ENCODE results near the gene HOXB4. TPM values are rescaled to one million over a fixed set of nuclear protein-coding genes. Genes with fewer than 3 reads are reported as not detected.

The HOXB4 gene
- total RNA-seq, 1 experiment from 2014 or later: 0.22 TPM

DNA sequence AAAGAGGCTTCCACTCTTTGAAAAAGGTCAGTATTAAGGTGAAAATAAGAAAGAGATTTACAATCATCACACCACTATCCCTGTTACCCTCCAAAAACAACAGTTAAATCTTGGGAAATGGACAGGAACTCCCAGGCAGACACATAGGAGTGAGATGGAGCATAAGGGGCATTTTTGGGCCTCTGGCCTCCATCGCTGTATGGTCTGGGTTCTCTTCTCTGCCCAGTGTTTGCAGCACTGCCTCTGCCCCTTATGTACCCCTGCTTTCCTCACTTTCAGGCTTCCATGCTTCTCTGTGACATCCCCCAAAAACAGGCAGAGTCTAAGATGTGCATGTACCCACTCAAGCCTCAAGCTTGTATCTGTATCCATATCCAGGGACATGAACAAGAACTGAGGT is 32.6 kb downstream of the HOXB4 start:
- POLR2A ChIA-PET (ENCODE audit: unreplicated experiment): no interaction called here
- Histone ChIP-seq H3K27me3 (ENCODE audit: low read length) (no peaks in the 10 kb centered on the region), H2AFZ (ENCODE audit: low read length) (no peak overlapping the region)

DNA sequence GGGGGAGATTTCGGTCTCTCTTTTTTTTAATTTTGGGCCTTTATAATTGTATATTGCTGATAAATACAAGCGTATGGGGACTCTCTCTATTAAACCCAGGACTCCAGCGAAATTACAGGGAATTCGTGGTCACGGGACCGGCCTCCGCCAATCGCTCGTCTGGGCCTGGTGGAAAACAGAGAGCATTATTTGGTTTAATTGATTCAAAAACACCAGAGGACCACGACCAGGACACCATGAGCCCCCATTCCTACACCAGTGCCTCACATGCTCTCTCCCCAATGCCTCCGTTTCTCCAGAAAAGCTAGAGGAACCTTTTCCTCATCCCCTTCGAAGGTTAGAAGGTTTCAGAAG is 33.2 kb downstream of the HOXB4 start, which contains the start of gene HOXB2:
Gene HOXB2 (minus strand): TSS at position 88 of the 354 bp plus-strand sequence. CDS start 198 bp downstream, outside the sequence.
- intact Hi-C loops (cut with micrococcal nuclease): no loop called here
- no peak within 1 kb of the TSS for H3K9ac ChIP-seq (ENCODE audit: low read length)
- no peak within 1 kb of the TSS for H3K27ac ChIP-seq (ENCODE audit: low read length)
- no peaks in the 10 kb centered on the region for H4K20me1 ChIP-seq (ENCODE audit: low read length)
- H3K4me3 ChIP-seq (ENCODE audit: low read length): peak within 1 kb of the TSS; percentile 63; the same call in 1 of the 2 replicates
- no peaks in the 10 kb centered on the region for H3K4me1 ChIP-seq (ENCODE audit: insufficient read depth, low read length)
- TF ChIP-seq EZH2phosphoT487 (IDR thresholded peaks at IDR 0.05; ENCODE audit: borderline replicate concordance, low read length) (no peak), EZH2 (IDR thresholded peaks at IDR 0.05; ENCODE audit: low read length, unreplicated experiment) (no peak)
- TF ChIP-seq, protein P1, sequence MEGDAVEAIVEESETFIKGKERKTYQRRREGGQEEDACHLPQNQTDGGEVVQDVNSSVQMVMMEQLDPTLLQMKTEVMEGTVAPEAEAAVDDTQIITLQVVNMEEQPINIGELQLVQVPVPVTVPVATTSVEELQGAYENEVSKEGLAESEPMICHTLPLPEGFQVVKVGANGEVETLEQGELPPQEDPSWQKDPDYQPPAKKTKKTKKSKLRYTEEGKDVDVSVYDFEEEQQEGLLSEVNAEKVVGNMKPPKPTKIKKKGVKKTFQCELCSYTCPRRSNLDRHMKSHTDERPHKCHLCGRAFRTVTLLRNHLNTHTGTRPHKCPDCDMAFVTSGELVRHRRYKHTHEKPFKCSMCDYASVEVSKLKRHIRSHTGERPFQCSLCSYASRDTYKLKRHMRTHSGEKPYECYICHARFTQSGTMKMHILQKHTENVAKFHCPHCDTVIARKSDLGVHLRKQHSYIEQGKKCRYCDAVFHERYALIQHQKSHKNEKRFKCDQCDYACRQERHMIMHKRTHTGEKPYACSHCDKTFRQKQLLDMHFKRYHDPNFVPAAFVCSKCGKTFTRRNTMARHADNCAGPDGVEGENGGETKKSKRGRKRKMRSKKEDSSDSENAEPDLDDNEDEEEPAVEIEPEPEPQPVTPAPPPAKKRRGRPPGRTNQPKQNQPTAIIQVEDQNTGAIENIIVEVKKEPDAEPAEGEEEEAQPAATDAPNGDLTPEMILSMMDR (conservative IDR thresholded peaks at IDR 0.05; ENCODE audit: low read depth, low read length): no peak
- H3K36me3 ChIP-seq (ENCODE audit: low read depth, low read length): no peaks in the 10 kb centered on the region
- ChIA-PET CTCF (no interaction called here), POLR2A (ENCODE audit: unreplicated experiment) (no interaction called here)
- ATAC-seq (no peak), DNase-seq (no peak)
- peak within 1 kb of the TSS; percentile 81; the same call in 1 of the 2 replicates for H2AFZ ChIP-seq (ENCODE audit: low read length)
- no peaks in the 10 kb centered on the region for H3K79me2 ChIP-seq (ENCODE audit: low read length)
- peak within 1 kb of the TSS; percentile 76 for H3K4me2 ChIP-seq (ENCODE audit: low read length)
- H3F3A ChIP-seq (ENCODE audit: low read length, unreplicated experiment): no peaks in the 10 kb centered on the region
- H3K9me2 ChIP-seq (replicated peaks; ENCODE audit: low read length): no peaks in the 10 kb centered on the region
- no peaks in the 10 kb centered on the region for H3K27me3 ChIP-seq (ENCODE audit: low read length)
- BruUV-seq (replicated peaks): no TSS peak
- no peaks in the 10 kb centered on the region for H3K9me3 ChIP-seq (ENCODE audit: low read length)

More for the DNA sequence above, 32.6 kb downstream of the HOXB4 start:
- H3K36me3 ChIP-seq (ENCODE audit: low read depth, low read length): no peaks in the 10 kb centered on the region
- CTCF ChIA-PET: no interaction called here
- H3K9ac ChIP-seq (ENCODE audit: low read length): no peak overlapping the region
- ATAC-seq (no peak), DNase-seq (no peak)
- H4K20me1 ChIP-seq (ENCODE audit: low read length): no peaks in the 10 kb centered on the region
- no peaks in the 10 kb centered on the region for H3K79me2 ChIP-seq (ENCODE audit: low read length)
- no peak overlapping the region for H3K4me2 ChIP-seq (ENCODE audit: low read length)
- no peak overlapping the region for H3K4me3 ChIP-seq (ENCODE audit: low read length)
- H3F3A ChIP-seq (ENCODE audit: low read length, unreplicated experiment): no peaks in the 10 kb centered on the region
- H3K27ac ChIP-seq (ENCODE audit: low read length): no peak overlapping the region
- intact Hi-C loops (cut with micrococcal nuclease): no loop called here
- BruUV-seq (replicated peaks): no TSS peak
- H3K9me3 ChIP-seq (ENCODE audit: low read length): no peaks in the 10 kb centered on the region
- no peaks in the 10 kb centered on the region for H3K4me1 ChIP-seq (ENCODE audit: insufficient read depth, low read length)
- no peaks in the 10 kb centered on the region for H3K9me2 ChIP-seq (replicated peaks; ENCODE audit: low read length)
- TF ChIP-seq EZH2phosphoT487 (IDR thresholded peaks at IDR 0.05; ENCODE audit: borderline replicate concordance, low read length): no peak
- no peak for TF ChIP-seq EZH2 (IDR thresholded peaks at IDR 0.05; ENCODE audit: low read length, unreplicated experiment)
- TF ChIP-seq, protein P1 (conservative IDR thresholded peaks at IDR 0.05; ENCODE audit: low read depth, low read length): no peak

DNA sequence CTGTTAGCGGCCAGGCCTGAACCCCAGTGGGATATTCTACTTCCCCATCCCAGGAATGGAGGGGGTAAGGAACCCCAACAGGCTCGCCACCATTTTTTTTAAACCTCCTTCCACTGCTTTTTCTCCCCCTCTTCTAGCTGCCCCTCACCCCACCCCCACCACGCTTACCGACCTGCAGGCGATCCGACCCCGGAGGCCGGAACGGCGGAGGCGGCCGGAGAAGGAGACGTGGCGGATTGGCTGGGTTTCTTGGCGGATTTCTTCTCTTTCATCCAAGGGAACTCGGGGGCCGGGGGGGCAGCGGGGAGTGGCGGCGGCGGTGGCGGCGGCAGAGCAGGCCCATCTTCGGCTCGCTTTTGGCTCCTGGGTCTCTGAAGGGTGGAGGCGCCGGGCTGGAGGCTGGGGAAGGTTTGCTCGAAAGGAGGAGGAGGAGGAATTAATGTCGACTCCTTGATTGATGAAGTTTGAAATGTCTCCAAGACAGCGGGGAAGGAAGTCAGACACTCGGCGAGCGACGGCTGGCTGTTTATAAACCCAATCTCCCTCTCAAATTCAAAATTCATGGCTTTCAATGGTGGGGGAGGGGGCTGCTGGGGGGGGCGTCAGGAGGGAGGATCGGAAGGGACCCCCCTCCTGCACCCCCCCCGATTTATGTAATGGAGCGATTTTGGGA is 33.7 kb downstream of the HOXB4 start:
- no peaks in the 10 kb centered on the region for H3K4me1 ChIP-seq (ENCODE audit: insufficient read depth, low read length)
- DNase-seq: no peak
- BruUV-seq (replicated peaks): no TSS peak

More for the DNA sequence above, 33.7 kb downstream of the HOXB4 start:
- no peak overlapping the region for H3K4me3 ChIP-seq (ENCODE audit: low read length)
- H3K9me3 ChIP-seq (ENCODE audit: low read length): no peaks in the 10 kb centered on the region
- H3K79me2 ChIP-seq (ENCODE audit: low read length): no peaks in the 10 kb centered on the region
- no peak for ATAC-seq
- no peaks in the 10 kb centered on the region for H4K20me1 ChIP-seq (ENCODE audit: low read length)
- TF ChIP-seq, protein P1 (conservative IDR thresholded peaks at IDR 0.05; ENCODE audit: low read depth, low read length): no peak
- TF ChIP-seq EZH2phosphoT487 (IDR thresholded peaks at IDR 0.05; ENCODE audit: borderline replicate concordance, low read length) (no peak), EZH2 (IDR thresholded peaks at IDR 0.05; ENCODE audit: low read length, unreplicated experiment) (no peak)
- no peak overlapping the region for H3K9ac ChIP-seq (ENCODE audit: low read length)
- H3K36me3 ChIP-seq (ENCODE audit: low read depth, low read length): no peaks in the 10 kb centered on the region
- H3K27ac ChIP-seq (ENCODE audit: low read length): no peak overlapping the region
- CTCF ChIA-PET: no interaction called here
- intact Hi-C loops (cut with micrococcal nuclease): no loop called here
- no peaks in the 10 kb centered on the region for H3F3A ChIP-seq (ENCODE audit: low read length, unreplicated experiment)
- no peaks in the 10 kb centered on the region for H3K27me3 ChIP-seq (ENCODE audit: low read length)
- no peaks in the 10 kb centered on the region for H3K9me2 ChIP-seq (replicated peaks; ENCODE audit: low read length)
- no peak overlapping the region for H2AFZ ChIP-seq (ENCODE audit: low read length)
- POLR2A ChIA-PET (ENCODE audit: unreplicated experiment): no interaction called here
- H3K4me2 ChIP-seq (ENCODE audit: low read length): no peak overlapping the region

Data from PC-3 (cell line).